Breast epithelium (tissue), 3 donors: ENCODE data around the gene RIMBP2.

Source experiments
- POLR2A ChIP-seq: fragments of 450-650 bp; IDR thresholded peaks from one replicate; pipeline ENCODE4 v1.6.1; 2016; ENCODE audit warnings: antibody characterized with exemption, mild to moderate bottlenecking, moderate library complexity
- TF ChIP-seq, protein P1 (sequence below), 3 donors: fragments of 450-650 bp; IDR thresholded peaks; one replicate each; pipeline ENCODE4 v1.5.1; 2016 to 2017; ENCODE audit warnings: antibody characterized with exemption in 3 of 3, mild to moderate bottlenecking in 3 of 3, moderate library complexity in 3 of 3

DNA sequence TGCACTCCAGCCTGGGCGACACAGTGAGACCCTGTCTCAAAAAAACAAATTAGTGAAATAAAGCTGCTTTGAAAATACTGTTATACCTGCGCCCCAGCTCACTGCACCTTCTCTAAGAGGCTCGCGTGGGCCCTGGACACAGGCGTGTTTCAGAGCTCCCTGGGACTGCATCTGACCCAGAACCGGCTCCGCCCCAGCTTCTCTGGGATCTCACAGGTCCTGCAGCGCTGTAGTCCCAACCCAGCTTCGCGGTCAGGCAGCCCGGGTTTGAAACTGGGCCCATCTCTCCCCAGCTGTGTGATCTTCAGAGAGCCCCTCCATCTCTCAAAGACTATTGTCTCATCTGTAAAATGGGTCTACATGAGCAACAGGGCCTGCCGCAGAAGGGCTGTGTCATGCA lies 7.5 kb downstream of the RIMBP2 start:
- TF ChIP-seq POLR2A, result no peak
- TF ChIP-seq, protein P1, sequence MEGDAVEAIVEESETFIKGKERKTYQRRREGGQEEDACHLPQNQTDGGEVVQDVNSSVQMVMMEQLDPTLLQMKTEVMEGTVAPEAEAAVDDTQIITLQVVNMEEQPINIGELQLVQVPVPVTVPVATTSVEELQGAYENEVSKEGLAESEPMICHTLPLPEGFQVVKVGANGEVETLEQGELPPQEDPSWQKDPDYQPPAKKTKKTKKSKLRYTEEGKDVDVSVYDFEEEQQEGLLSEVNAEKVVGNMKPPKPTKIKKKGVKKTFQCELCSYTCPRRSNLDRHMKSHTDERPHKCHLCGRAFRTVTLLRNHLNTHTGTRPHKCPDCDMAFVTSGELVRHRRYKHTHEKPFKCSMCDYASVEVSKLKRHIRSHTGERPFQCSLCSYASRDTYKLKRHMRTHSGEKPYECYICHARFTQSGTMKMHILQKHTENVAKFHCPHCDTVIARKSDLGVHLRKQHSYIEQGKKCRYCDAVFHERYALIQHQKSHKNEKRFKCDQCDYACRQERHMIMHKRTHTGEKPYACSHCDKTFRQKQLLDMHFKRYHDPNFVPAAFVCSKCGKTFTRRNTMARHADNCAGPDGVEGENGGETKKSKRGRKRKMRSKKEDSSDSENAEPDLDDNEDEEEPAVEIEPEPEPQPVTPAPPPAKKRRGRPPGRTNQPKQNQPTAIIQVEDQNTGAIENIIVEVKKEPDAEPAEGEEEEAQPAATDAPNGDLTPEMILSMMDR (IDR thresholded peaks at IDR 0.05), result no peak
